ENCODE data around the gene MYL5.
"Not testable (repeated sequence)": the region's sequence is repeated elsewhere in the genome, so short reads cannot be mapped to it uniquely, and the experiment has no call there.

MYL5 gene

GRCh38 chr4:674172-675035 is at the start of gene MYL5, which contains the start of gene ATP5ME:
Gene MYL5, plus strand, starts transcription at chr4:674542. Its CDS starts 3,485 bp downstream, at chr4:678027.
Gene ATP5ME, minus strand, starts transcription at chr4:674276. Its CDS starts 29 bp downstream, at chr4:674247.
- no peak for FAIRE-seq

- FAIRE-seq, result no peak
Measured at GRCh38 chr4:624705-625590, 49.4 kb upstream of the MYL5 start, which contains the start of gene PDE6B. Gene PDE6B, plus strand, starts transcription at chr4:625573. Its CDS starts 54 bp downstream, at chr4:625627.

GRCh38 chr4:625631-626161 is 48.6 kb upstream of the MYL5 start:
- no peak for FAIRE-seq

- FAIRE-seq, result no peak
Measured at GRCh38 chr4:626201-627091, 47.9 kb upstream of the MYL5 start.

GRCh38 chr4:627347-628125 is 46.8 kb upstream of the MYL5 start:
- no peak for FAIRE-seq

GRCh38 chr4:628311-628741 is 46.0 kb upstream of the MYL5 start:
- no peak for FAIRE-seq

GRCh38 chr4:628821-629635 is 45.3 kb upstream of the MYL5 start:
- FAIRE-seq, result no peak

GRCh38 chr4:629636-629914 is 44.8 kb upstream of the MYL5 start:
- FAIRE-seq, result no peak

- FAIRE-seq, result no peak
Measured at GRCh38 chr4:629915-630641, 44.3 kb upstream of the MYL5 start.

- FAIRE-seq, result no peak
Measured at GRCh38 chr4:630656-631055, 43.7 kb upstream of the MYL5 start.

- no peak for FAIRE-seq
Measured at GRCh38 chr4:632196-632790, 42.0 kb upstream of the MYL5 start.

GRCh38 chr4:632926-633325 is 41.4 kb upstream of the MYL5 start:
- no peak for FAIRE-seq

- FAIRE-seq, result no peak
Measured at GRCh38 chr4:633406-633805, 40.9 kb upstream of the MYL5 start.

- FAIRE-seq, result no peak
Measured at GRCh38 chr4:633976-634598, 40.3 kb upstream of the MYL5 start.

- FAIRE-seq, result no peak
Measured at GRCh38 chr4:634599-634985, 39.8 kb upstream of the MYL5 start.

GRCh38 chr4:635066-635835 is 39.1 kb upstream of the MYL5 start:
- not testable (repeated sequence) for FAIRE-seq

GRCh38 chr4:635851-636627 is 38.3 kb upstream of the MYL5 start:
- no peak for FAIRE-seq
